GM19043 (cell line): ENCODE results near the gene PHLDB1.
A peak's percentile ranks its signal among the peaks of the same experiment; 100 is the strongest.
"Not testable (repeated sequence)": the region's sequence is repeated elsewhere in the genome, so short reads cannot be mapped to it uniquely, and the experiment has no call there.

Experiments
- ATAC-seq: cut with Tn5 transposase; IDR thresholded peaks from one replicate; pipeline ENCODE4 v1.9.1; 2021; ENCODE audit warnings: low read depth; ENCODE audit not compliant: unreplicated experiment

PHLDB1 gene

DNA sequence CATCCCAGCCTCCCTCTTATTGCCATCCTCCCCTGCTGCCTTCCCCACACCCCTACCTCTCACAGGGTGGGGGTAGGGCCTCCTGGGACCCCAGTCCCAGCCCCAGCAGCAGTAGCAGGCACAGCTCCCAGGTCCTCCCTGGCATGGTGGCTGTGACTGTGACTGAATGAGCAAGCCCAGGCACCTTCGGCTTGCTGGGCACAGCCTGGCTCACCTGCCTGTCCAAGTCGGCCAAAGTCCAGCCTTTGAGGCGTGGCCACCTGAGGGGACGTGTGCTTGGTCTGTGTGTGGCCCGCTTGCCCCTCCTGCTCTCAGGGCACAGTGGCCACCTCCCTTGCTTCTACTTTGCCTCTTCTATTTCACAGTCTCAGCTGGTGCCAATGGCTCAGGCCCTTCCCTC lies 72.1 kb downstream of the PHLDB1 start, which contains the start of gene TREH:
Gene TREH (minus strand): TSS at position 168 of the 400 bp plus-strand sequence. CDS start 23 bp downstream, at position 145.
- ATAC-seq, result no peak

DNA sequence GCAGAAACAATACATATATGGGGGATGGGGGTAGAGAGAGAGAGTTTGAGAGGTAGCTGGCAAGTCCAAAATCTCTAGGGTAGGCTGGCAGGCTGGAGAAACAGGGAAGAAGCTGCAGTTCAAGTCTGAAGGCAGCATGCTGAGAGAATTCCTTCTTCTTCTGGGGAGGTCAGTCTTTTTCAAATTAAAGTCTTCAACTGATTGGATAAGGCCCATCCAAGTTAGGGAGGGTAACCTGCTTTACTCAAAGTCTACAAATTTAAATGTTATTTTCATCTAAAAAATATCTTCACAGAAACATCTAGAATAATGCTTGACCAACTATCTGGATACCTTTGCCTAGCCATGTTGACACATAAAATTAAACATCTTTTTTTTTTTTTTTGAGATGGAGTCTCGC lies 75.0 kb downstream of the PHLDB1 start:
- ATAC-seq, result no peak

DNA sequence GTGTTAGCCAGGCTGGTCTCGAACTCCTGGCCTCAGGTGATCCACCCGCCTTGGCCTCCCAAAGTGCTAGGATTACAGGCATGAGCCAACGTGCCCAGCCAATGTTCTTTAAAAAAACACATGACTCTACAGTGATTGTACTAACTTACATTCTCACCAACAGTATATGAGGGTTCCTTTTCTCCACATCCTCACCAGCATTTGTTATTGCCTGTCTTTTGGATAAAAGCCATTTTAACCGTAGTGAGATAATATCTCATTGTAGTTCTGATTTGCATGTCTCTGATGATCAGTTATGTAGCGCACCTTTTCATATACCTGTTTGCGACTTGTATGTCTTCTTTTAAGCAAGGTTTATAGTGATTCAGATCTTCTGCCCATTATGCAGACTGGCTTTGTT lies 75.5 kb downstream of the PHLDB1 start:
- ATAC-seq, result not testable (repeated sequence)

DNA sequence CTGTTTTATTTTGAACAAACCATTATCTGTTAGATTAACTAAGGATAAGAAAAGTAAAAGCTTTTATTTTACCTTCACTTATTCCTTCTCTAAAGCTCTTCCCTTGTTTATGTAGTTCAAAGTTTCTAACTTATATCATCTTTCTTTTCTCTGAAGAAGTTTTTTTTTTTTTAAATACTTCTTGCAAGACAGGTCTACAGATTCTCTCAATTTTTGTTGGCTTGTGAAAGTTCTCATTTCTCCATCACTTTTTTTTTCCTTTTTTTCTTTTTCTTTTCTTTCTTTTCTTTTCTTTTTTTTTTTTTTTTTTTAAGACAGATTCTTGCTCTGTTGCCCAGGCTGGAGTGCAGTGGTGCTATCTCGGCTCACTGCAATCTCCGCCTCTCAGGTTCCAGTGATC lies 76.8 kb downstream of the PHLDB1 start:
- no peak for ATAC-seq

DNA sequence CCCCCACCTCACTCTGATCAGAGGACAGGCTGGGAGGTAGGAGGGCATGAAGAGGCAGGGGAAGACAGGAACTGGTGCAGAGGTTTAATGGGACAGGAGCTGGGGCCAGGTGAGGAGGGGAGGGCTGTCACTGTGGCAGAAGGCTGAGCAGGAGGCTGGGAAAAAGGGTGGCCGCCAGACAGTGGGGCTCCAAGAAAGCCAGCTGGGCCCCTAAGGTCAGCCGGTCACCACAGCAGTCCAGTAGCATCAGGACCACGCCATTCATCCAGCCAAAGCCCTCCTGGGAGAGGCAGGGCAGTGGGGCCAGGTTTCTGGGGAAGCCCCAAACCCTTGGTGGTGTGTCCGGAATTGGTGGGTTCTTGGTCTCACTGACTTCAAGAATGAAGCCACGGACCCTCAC lies 80.5 kb downstream of the PHLDB1 start:
- ATAC-seq, result no peak

DNA sequence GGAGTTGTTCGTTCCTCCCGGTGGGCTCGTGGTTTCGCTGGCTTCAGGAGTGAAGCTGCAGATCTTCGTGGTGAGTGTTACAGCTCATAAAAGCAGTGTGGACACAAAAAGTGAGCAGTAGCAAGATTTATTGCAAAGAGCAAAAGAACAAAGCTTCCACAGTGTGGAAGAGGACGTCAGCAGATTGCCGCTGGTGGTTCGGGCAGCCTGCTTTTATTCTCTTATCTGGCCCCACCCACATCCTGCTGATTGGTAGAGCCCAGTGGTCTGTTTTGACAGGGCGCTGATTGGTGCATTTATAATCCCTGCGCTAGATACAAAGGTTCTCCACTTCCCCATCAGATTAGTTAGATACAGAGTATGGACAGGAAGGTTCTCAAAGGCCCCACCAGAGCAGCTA lies 80.9 kb downstream of the PHLDB1 start:
- ATAC-seq, result not testable (repeated sequence)

DNA sequence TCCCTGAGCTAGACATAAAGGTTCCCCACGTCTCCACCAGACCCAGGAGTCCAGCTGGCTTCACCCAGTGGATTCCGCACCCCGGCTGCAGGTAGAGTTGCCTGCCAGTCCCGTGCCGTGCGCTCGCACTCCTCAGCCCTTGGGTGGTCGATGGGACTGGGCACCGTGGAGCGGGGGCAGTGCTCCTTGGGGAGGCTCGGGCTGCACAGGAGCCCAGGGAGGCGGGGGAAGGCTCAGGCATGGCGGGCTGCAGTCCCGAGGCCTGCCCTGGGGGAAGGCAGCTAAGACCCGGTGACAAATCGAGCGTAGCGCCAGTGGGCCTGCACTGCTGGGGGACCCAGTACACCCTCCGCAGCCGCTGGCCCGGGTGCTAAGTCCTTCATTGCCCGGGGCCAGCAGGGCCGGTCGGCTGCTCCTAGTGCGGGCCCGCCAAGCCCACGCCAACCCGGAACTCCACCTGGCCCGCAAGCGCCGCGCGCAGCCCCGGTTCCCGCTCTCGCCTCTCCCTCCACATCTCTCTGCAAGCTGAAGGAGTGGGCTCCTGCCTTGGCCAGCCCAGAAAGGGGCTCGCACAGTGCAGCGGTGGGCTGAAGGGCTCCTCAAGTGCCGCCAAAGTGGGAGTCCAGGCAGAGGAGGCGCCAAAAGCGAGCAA lies 81.6 kb downstream of the PHLDB1 start:
- no peak for ATAC-seq

DNA sequence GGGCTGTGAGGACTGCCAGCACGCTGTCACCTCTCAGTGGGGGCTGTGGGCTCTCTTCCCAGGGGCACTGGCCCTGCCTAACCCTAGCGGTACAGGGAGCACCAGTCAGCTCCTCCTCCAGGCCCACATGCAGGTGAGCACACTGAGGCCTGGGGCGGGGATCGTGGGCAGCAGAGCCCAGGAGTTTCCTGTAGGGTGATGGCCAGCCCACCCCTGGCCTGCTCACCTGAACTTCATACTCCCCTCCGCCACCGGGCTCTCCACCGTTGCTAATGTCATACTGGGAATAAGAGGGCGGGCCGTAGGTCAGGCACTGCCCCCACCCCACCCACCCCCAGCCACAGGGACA lies 82.1 kb downstream of the PHLDB1 start:
- ATAC-seq, result no peak

DNA sequence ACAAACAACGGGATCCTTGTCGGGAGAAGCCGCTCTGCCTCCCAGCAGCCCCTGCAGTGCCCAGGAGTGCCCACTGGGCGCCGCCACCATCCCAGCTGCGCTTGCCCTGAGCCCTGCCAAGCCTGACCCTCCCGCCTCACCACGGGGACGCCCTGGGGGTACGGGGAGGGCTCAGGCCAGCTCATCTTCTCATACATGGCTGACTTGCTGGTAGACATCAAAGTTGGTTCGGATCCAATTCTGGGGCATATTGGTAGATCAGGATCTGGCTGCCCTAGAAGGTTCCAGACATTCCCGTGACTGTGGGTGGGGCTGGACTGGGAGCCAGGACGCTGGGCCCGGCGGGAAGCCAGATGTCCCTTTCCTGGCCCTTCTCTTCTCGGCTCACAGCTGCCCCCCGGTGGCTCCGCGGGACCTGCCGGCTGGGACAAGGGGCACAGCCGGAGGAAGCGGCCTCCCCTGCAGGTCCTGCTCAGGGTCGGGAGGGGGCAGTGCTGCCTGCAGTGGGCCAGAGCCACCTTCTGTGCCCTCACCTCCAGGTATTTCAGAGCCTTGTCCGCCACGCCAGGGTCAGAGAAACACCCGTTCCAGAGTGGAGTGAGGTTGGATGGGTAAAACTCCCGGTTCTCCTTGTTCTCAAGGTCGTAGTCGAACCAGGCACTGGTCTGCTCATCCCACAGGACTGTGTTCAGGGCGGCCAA lies 82.6 kb downstream of the PHLDB1 start:
- ATAC-seq, result peak; percentile 93

DNA sequence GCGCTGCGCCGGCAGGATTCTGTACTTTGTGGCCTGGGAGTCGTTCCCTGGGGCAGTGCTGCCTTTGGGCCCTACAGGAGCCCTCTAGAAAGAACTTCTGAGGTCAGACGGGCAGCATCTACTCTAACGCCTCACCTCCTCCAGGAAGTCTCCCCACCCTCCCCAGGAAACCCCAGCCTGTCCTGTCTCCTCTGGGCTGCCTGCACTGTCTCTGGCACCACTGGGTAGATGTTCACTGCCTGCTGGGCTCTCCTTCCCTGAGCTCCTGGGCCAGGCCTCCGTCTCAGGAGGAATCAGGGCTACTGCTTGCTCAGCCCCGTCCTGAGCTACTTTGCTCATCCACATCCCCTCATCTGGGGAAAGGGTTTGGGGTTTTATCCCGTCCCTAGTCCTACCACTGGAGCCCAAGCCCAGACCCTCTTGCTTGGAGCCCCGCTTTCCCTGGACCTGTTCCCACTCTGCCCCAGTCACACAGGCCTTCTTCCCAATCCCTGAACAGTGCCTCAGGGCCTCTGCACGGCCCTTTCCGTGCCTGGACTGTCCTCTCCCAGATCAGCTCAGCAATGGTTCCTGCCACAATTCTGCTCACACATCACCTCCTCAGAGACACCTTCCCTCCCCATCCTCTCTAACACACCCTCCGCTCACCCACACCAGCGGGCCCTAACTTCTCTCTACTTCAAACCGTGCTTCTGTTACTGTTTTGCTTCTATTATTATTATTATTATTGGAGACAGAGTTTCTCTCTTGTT lies 83.3 kb downstream of the PHLDB1 start:
- ATAC-seq, result no peak

DNA sequence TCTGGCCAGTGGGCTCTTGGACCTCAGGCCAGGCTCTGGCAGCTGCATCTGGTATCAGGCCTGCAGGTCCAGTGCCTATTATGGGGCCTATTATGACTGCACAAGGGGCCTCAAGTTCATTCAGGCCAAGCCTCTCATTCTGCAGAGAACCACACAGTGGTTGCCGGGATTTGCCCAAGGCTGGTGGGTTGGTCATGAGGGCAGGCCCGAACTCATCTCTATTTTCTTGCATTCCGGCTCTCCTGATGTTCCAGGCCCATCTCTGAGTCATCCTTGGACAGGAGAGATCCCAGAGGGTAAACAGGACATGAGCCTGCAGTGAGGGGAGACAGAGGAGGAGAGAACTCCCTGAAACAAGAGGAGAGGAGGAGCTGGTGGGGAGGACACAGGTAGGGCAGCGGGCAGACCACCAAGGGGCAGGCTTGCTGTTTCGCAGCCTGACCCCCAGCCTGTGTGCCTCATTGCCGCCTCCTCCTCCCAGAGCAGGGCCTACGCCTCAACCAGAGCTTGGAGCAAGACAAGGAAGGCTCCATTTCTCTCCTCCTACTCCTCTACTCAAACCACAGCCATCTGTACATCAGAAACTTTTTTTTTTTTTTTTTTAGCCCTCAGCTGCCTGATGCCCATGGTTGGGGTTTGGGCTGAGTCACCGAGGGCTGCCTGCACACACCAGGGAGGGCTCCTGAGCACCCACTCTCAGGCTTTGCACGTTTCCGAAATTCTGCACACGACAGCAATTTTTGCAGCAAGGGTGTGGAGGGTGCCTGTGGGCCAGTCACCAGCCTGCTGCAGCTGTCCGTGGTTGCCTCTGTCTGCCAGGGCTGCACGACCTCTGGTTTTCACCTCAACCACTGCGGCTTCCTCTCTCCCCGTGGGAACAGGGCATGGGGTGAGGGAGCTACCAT lies 84.8 kb downstream of the PHLDB1 start:
- no peak for ATAC-seq

DNA sequence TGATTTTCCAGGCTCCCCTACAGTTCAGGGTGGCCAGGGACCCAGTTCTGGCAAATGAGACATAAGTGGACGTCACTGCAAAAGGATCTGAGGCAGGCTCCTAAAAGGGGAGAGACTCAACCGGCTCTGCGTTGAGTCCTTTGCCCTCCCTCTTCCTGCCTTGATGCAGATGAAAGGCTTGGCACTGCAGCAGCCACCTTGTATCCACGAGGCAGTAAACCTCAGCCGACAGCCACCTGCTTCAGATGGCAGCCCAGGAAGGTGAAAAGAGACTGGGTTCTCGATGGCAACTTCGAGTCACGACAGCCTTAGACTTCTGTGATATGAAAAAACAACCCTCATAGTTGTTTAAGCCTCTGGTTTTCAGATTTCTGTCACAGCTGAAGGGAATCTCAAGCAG lies 86.8 kb downstream of the PHLDB1 start:
- no peak for ATAC-seq

DNA sequence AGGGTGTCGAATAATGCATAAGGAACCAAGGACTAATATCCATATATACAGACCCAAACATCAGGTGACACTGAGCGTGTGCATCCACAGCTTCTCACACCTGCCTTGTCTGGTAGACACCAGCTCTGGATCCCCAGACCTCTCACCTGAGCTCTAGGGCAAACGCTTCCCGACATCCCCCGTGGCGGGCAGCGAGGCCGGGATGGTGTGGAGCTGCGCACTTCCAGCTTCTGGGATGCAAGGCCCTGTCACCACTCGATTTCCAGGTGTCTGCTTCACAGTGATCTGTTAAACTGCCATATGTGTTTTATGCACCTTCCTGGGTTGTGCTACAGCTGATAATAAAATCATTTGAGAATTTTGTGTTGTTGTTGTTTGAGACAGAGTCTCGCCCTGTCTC lies 87.4 kb downstream of the PHLDB1 start:
- no peak for ATAC-seq

DNA sequence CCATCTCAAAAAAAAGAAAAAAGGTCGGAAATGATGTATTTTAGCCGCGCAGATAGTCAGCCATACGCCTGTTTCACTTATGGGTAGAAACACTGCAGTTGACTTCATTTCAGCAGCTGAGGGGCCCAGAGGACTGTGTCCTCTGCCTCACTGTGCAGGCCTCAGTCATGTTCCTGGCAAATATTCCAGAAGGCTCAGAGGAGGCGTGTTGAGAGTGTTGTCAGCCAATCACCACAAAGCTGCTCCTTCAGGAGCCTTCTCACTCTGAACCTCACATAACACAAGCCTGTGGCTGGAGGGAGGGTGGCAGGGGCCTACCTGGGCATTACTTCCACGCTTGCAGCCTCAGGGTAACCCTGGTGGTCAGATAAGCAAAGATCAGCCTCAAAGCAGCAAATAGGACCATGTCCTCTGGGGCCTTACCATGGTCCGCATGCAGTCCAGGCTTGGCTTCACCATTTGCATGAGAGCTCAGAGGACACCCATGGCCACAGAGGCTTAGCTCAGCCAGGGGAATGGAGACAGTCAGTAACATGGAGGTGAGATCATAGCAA lies 89.3 kb downstream of the PHLDB1 start:
- no peak for ATAC-seq

DNA sequence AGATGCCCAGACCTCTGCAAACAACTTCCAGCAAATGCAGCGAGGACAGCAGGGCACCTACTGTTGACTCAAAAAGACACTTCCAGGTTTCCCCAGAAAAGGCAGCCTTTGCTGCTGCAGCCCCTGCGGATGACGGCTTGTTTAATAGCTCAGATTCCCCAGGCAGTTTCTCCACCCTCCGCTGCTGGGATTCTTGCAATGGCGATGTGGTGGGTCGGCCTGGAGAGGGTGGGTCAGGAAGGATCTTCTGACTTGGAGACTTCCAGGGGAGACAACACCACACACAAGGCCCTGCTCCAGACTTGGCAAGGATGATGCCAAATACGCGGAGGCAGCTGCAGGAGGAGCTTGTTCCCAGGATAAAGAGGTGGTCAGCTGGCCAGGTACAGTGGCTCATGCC lies 89.9 kb downstream of the PHLDB1 start:
- no peak for ATAC-seq

DNA sequence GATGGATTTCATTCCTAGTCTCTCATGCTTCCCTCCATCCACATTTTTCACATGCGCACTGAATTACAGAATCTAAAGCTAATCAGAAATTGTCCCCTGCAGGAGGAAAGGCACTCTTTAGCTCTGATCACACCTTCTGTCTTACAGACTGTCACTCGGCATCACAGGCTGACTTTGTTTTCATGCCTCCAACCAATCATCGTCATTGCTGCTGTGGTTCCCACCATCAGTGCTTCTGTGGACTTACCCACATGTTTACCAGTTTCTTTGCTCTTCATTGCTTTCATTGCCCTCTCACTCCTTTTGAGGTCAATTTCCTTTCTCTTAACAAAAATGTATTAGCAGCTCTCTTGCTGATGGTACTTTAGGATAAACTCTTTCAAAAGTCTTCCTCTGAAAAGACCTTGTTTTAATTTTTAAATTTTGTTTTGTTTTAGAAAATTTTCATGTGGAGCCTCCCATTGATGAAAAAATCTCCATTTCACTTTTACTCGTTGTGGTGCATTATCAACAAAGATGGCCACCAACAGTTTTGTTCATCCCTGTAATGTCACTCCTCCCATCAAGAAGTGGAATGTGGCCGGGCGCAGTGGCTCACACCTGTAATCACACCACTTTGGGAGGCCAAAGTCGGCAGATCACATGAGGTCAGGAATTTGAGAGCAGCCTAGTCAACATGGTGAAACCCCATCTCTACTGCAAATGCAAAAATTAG lies 92.2 kb downstream of the PHLDB1 start:
- no peak for ATAC-seq

DNA sequence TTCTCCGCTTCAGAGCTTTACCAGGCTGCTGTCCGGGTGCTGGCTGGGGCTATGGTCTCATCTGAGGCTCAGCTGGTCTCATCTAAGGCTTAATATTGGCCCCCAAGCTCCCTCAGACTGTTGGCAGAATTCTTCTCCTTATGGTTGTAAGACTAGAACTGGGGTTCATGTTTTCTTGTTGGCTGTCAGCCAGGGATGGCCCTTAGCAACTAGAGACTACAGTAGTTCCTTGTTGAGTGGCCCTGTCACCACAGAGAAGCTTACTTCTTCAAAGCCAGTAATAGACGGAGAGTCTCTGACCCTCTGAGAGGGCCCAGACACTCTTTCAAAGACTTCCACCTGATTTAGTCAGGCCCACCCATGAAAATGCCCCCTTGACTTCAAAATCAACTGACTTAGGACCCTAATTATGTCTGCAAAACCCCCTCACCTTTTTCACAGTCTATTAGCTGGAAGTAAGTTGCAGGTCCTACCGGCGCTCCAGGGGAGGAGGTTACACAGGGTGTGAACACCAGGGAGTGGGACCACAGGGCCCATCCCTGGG lies 96.2 kb downstream of the PHLDB1 start:
- ATAC-seq, result no peak

DNA sequence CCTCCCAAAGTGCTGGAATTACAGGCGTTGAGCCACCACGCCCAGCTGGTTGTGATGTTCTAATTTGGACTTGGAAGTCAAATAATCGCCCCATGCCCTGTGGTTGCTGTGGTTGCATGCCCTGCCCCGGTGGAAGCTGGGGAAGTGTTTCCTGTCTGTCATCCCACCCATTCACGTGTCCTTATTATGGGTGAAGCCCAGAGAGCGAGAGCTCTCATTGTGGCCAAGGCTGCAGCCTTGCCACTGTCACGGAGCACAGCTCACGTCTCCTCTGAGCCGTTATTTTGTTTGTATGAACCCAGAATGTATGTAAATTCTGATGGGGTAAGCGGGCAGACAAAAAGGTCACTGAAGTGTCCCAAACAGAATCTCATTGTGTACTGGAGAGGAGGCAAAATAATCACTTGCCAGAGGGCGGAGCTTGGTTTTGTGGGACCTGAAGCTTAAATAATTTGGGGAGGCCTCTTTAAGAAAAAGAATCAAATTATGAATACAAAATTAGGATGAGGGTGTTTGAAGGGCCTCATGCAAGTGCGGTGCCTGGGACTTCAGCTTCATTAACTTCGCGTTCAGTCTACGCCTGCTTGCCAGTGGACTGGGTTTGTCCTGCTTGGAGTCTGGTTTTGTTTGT lies 97.8 kb downstream of the PHLDB1 start:
- no peak for ATAC-seq
